Stimulated activated CD8-positive, alpha-beta memory T cell treated with anti-CD3 and anti-CD28 coated beads, Interleukin-7, amount 100 ng/mL, for 4 hours (primary cell): ENCODE data around the gene TNC.

Experiments used
- DNase-seq, 2 donors: peaks; one replicate each; pipeline ENCODE4 v3.0.0-alpha.2; 2020; ENCODE audit warnings: low read depth in 2 of 2

Gene TNC

DNA sequence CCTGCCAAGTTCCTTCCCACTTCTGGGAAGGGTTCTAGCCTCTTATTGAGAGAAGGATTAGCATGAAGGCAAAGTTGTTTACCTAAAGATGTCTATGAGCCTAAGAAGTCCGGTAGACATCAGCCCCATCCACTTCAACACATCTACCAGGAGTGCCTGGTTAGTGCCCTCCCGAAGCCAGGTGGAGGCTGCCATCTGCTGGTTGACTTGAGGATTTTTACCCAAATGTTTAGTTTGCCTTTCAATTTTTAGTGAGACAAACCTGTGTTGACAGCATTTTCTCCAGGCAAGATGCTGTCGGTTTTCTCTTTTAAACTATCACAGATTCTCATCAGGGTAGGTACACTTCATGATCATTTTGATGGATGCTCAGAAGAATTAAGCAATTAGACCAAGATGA, 104.0 kb downstream of the TNC start:
- peak; percentile 57 to 67 for DNase-seq

DNA sequence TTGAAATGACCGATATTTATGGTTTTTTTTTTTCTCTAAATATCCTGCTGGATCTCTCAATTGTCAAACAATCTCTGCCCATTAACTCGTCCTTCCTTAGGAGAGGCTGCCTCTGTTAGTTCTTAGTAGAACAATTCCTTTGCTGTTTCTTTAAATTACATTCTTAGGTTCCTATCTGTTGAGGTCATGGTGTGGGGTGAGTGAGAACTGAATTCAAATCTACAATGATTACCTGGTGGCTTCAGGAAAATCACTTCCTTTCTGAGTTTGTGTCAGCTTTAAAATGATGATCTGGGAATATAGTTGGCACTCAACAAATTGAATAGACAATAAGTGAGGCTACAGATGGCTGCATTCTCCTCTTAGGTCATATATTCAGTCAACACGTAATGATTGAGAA, 105.5 kb downstream of the TNC start:
- DNase-seq, result no peak

DNA sequence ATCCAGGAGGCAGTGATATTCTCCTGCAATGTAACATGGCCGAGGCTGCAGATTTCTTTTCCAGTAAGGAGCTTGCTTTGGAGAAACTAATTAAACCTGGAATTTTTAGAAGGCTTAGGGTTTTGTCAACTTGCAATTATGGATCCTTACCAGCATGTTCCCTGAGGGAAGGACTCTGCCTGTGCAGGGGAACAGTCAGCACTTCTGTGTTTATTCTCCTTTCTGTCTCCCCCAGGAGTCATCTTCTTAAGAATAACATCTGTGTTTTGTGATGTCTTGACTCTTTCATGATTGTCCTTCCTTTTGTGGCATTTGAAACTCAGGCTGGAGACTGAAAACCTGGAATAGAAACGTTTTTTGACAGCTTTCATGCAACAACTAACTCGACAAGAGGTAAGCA, 107.1 kb downstream of the TNC start:
- no peak for DNase-seq

DNA sequence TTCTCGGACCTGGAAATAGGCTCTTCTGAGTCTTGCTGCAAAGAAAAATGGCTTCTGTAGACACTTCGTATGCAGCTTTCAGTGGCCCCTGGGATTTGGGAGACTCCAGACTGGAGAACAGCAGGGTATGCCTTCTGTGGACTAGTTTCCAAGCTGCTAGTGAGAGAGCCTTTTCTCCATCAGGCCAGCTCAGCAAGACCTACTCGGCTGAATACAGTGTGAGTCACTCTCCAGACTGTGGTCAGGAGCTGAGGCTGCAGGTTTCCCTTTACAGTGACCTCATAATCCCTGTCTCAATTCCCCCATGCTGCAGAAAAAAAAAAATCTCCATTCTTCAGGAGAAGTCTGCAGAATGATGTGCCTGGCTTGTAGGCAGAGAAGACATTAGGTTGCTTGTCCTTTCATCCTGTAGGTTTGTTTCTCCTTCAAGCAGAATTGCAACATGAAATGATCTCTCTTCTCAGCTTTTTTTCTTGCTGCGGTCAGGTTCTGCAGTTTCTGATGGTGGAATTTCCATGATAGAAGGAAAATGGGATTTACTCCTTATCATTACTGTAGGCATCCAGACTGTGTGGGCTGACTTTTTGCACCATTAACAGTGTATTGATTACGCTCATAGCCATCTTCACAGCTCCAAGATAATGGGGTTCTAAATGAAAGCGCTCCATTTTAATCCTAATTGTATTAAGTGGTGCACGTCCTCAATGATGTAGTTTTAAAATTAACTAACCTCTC, 109.3 kb downstream of the TNC start:
- DNase-seq, result no peak

DNA sequence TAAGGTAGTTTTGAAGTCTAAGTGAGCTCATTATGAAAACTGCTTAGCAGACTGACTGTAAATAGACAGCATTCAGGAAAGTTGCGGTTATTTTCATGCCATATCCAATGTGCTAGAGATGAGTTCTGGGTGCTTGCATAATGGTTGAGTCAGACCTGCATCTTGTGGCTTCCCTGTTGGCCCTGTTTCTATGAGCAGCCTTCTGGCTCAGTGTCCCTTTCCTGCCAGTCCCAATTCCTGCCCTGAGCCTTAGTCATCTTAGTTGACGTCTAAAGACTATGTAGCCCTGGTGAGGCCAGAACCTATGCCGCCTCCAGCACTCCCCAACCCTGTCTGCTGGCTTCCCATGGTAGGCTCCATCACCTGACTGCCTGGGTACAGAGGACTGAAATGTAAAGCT, 111.3 kb downstream of the TNC start:
- no peak for DNase-seq

DNA sequence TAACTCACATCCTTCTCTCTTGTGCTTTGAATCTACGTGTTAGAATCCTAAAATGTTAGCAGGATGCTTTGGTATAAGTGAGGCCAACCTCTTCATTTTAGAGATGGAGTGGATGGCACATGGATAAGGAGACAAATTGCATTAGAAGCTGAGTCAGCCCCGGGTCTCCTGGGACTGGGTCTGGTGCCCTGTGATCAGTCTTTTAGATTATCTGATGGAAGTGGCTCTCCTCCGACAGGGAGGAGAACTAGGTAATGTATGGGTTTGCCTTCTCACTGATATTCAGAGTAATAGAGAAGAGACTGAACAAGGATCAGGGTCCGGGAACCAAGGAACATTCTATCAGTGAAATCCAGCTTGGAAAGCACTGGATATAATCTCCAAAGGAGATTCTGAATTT, 112.6 kb downstream of the TNC start:
- DNase-seq, result no peak

DNA sequence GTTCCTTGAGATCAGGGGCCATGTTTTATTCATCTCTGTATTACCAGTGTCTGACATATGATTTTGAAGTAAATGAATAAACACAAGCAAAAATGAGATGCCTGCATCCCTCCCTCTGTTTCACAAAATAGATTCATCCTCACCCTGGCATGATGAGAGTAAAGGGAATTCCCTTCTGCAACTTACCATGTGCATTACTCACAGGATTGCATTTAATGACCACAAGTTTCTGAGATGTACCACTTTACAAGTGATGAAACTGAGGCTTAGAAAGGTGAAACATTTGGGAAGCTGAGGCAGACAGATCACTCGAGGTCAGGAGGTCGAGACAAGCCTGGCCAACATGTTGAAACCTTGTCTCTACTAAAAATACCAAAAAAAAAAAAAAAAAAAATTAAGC, 113.4 kb downstream of the TNC start:
- DNase-seq, result no peak

DNA sequence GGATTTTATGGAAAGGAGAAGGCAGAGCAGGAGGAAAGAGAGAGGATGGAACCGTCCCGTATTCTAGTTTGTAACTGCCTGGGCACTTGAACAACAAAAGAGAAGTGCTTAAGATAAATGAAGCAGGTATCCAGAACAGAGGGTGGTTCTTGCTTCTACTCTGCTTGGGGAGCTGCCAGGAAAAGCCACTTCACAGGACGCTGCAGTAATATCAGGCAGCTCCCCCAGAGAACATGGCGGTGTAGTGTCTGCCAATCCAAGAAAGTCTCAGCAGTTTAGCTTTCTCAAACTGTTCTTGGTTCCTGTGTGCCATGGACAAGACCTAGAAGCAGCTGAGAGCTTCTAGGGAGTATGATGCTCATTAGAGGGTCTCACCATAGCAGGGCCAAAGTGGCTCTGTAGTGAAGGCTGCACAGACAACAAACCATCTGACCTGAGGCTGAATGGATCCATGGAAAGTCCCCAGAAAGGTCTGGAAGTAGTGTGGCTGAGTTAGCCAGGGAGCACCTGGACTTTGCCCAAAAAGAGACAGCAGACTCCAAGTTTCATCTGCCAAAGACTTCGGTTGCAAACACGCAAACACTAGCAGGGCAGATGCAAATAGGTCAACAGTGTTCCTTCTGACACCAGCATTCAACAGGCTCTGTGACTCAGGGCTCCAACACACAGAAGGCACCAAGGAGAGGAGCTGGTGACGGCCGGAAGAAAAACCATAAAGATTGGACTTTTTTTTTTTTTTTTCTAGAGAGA, 115.4 kb downstream of the TNC start:
- DNase-seq, result no peak

DNA sequence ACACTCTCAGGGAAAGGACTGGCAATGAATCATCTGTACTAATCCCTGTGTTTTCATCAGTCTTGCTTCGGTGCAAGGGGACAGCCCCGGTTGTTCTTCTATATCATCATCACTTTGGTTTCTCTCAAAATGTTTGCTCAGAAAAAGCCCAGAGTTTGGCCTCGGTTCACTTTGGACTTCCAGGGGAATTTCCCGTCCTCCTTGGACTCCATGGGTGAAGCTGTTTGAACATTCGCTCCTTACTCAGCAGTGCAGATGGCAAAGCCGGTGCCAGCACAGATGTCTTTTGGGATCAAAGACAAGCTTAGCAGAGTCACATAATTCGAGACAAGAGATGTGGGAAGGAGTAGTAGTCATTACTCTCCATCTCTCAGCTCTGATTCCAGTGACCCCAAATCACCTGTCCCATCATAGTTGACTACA, 117.7 kb downstream of the TNC start:
- no peak for DNase-seq

DNA sequence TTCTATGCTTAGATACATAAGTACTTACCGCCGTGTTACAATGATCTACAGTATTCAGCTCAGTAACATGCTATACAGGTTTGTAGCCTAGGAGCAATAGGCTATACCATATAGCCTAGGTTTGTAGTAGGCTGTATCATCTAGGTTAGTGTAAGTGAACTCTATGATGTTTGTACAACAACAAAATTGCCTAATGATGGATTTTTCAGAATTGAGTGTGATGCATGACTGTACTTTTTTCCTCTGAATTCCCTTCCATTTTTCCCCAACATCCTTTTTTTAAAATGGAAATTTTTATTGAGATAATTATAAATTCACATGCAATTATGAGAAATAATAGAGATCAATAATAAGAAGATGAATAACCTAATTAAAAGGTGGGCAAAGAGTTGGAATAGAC, 119.6 kb downstream of the TNC start:
- DNase-seq, result no peak

DNA sequence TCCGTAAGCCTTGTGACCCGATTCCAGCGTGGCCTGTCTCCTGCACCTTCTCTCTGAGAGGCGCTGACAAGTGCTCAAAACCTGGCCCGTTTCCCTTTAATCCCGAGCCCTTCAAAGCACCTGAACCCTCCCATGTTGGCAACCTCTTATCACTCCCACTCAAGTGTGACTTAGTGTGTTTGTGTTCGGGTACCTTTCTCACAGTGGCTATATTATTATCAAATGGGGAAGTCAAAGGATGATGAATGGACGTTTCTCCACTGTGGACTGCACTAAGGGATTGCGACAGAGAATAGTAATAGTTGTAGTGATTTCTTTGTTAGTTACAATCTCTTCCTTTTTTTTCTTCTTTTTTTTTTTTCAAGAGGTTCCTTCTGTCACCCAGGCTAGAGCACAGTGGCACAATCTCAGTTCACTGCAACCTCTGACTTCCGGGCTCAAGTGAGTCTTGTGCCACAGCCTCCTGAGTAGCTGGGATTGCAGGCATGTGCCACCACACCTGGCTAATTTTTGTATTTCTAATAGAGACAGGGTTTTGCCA, 122.2 kb downstream of the TNC start:
- DNase-seq, result no peak

DNA sequence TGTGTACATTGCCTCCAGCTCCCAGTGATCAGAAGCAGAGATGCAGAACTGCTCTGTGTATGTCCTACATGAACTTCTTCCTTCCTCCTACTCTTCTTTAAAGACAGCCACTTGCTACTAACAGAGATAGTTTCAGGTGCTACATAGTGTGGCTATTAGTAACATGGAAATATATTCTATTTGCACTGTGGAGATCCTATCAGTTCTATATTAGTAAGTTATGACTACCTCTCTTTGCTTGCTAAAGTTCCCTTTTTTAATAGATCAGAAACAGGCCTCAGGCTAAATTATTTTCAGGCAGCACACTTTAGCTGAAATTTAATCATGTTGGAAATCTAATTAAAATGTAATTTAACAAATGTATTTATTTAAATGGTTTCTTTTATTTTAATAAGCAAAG, 123.2 kb downstream of the TNC start:
- DNase-seq, result no peak

DNA sequence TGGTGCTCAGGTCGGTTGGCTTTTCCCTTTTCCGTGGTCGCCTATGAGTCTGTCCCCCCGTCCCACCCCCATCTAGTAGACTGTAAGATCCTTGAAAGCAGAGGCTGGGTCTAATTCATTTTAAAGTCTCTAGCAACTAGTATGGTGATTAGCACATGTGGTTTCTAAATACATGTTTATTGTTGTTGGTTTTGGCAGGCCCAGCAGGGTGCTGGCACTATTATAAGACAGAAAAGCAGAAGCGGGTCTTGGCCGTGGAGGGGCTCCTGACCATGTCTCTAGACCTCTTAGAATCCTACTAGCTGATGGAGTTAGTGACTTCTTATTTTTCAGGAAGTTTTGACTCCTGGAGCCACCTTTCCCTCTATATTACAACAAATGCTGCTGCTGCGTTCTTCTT, 126.1 kb downstream of the TNC start:
- no peak for DNase-seq

DNA sequence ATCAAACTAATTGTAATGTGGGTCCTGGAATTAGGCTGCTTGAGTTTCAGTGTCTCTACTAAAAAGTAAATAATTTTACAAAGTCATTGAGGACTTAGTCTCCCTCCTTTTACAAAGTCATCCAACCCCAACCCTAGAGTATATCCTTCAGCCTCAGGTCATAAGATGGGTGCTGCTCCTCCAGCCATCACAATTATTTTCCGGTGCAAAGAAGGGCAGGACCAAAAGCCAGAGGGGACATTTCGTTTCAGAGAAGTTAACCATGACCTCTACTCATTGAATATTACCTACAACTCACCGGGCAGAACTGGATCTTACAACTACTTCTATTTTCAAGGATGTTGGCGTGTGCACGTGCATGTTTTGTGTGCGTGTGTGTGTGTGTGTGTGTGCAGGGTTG, 127.1 kb downstream of the TNC start:
- no peak for DNase-seq

DNA sequence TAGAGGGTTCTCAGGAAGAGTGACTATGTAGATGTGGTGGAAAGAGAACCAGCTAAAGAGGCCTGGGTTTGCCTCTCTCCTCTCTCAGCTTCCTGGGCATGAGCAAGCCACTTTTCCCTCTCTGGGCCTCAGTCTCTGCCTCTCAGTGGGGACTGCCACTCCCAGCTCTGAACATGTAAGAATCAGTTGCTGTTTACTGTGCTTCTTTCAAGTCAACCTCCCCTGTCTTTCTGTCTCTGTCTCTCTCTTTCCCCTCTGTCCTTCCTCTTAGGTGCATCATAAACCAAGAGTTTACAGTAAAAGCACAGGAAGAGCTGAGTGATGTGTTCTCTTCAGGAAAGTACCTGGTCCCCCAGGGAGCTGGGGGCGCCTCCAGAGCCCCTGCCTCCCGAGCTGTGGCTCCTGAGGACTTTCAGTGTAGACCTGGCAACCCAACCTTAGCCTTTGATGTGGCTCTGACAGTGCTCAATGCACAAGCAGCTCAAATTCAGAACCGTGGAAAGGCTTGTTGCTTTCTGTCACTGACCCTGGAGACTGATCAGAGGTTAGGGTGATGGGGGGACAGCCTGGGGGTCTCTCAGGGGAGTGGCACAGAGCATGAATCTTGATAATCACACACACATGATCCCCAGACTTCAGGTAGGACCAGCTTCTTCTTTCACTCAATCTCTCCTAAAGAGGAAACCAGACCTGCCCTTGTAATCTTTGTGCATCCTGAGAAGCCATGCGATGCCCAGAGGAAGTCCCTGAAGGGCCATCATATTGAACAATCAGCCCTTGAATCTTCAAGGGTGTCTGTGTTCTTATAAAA, 128.2 kb downstream of the TNC start:
- DNase-seq, result peak in 1 of 2 donors; percentile 48

DNA sequence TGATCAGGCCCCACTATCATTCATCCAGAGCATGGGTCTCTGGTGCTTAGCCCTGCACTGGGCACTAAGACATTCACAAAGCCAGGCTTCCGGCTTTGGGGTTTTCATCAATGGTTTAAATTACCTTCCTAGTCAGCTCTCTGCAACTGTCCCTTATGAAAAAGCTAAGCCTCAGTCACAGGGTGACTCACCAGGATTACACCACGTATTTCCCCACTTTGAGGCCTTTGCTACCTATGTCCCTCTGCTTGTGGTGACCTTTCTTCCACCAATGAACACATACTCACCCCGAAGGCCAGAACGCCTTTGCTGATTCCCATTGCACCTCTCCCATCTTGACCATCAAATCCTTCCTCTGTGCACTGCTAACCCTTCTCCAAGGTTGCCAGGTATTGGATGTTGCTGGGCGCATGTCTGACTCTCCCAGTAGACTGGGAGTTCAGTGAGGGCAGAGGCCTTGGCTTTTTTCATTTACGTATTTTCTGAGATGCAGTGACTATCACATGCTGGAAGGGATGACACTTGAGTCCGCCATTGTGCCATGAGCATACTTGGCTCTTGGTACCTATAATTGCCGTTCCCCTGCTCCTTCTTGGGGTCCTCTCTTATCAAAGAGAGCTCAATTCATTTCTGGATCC, 128.9 kb downstream of the TNC start:
- no peak for DNase-seq

DNA sequence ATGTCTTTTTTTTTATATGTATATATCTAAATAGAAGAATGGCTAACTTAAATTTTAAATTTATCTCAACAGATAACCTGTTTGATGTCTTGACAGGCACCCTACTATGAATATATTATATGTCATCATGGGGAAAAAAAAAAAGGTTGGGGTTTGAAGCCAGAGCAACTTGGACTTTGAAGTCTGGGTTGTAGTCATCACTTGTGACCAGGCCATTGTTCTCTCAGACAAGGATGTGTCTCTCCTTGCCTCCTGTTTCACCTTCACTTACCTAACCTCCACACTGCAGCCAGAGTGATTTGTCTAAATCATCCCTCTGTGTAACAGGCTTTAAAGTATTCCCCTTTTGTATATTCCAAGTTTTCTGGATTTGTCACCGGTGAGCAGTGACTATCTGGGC, 130.8 kb downstream of the TNC start:
- no peak for DNase-seq

DNA sequence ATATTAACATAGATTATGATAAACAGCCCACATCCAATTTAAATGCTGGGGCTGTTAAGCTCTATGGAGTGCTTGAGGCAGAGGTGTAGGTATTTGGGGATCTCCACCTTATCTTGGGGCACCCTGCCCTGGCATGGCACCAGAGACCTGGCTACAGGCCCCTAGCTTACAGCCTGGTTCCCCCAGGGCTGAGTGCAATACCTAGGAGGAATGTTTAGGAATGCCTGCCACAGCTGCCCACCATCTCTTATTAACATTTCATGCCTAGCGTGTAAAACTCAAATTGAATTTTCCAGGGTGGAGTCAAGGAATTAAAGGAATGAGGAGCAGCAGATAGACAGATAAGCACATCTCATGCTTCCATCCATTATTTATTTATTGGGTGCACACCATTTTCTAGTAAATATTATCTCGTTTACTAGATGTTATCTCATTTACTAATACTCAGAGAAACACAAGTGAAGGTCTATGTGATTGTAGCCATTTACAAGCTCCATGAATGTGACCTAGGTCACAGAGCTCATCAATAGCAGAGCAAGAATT, 131.9 kb downstream of the TNC start:
- no peak for DNase-seq

DNA sequence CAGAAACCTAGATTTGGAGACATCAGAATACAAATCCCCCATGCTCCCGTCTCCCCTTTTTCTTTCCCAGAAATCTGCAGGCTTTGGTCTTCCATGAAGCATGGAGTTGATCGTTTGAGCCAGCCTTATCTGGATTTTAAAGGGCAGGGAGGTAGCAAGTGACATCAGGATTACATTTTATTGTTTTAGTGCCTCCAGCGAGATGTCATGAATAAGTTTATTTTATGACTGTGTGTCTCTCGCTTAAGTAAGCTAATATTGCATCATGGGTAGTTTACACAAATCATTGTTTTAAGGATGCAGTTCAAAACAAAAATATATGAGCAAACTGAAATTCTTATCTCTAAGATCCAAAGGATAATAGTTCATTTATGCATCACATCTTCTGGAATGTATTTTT, 136.9 kb downstream of the TNC start:
- no peak for DNase-seq

DNA sequence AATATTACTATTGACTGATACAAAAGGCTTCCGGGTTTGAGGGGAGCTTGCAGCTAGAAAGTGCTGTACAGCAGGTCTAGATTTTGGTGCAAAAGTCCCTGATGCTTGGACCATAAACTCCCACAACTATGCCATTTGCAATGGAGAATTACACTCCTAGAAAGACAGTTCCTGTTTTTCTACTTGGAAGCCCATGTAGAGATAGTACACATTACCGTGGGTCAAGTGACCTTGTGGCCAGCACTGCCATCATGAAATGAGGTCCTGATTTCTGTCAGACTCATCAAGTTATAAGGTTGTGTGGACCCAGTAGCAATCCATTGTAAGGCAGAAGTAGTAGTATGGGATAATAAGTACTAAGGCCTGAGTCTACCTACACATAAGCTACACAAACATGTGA, 144.7 kb downstream of the TNC start:
- no peak for DNase-seq

DNA sequence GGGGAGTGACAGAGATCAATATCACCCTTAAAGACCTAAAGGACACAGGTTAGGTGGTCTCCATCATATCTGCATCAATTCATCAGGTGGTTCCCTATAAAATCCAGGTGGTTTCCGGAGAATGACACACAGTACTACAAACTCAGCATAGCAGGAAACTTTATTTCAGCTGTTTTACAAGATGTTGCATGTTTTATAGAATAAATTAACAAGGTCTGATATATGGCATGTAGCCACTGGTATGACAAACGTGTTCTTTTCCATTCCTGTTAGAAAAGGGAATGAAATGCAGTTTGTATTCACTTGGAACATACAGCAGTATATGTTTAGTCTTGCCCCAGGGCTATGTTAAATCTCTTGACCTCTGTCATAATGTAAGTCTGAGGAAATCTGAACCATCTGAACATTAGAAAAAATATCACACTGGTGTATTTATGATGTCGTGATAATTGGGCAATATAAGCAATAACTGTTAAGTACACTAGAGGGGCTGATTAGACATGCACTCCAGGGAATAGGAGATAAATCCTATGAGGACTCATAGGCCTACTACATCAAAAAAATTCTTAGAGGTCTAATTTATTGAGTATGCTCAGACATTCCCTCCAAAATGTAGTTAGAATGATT, 145.3 kb downstream of the TNC start:
- no peak for DNase-seq
